Astrocyte (in vitro differentiated cells and primary cell): ENCODE results near the gene STC2. TPM values are rescaled to one million over a fixed set of nuclear protein-coding genes. Genes with fewer than 3 reads are reported as not detected.

Experiments used
- DNase-seq: peaks from one replicate; pipeline ENCODE4 v3.0.0-alpha.2; 2010; ENCODE audit warnings: low read depth
- FAIRE-seq: peaks from 2 replicates; lab custom pipeline; 2011; peaks lifted over from hg19 to GRCh38; lab: Jason Lieb, UNC
- H2AFZ ChIP-seq: 2 replicates; pipeline ENCODE4 v1.6.0; 2012; ENCODE audit warnings: low read depth, low read length, inconsistent platforms
- H3K27ac ChIP-seq: 2 replicates; pipeline ENCODE4 v1.5.1; 2011; ENCODE audit warnings: low read depth, low read length, inconsistent platforms
- H3K27me3 ChIP-seq: 2 replicates; pipeline ENCODE4 v1.6.0; 2011; ENCODE audit warnings: low read length, inconsistent platforms; ENCODE audit not compliant: insufficient read depth
- H3K36me3 ChIP-seq: 2 replicates; pipeline ENCODE4 v1.5.1; 2011; ENCODE audit warnings: low read length, inconsistent platforms; ENCODE audit not compliant: insufficient read depth
- H3K4me1 ChIP-seq: 2 replicates; pipeline ENCODE4 v1.5.1; 2011; ENCODE audit warnings: low read length, inconsistent platforms; ENCODE audit not compliant: insufficient read depth
- H3K4me2 ChIP-seq: 2 replicates; pipeline ENCODE4 v1.6.0; 2012; ENCODE audit warnings: low read length, inconsistent platforms
- H3K4me3 ChIP-seq: 2 replicates; pipeline ENCODE4 v1.5.1; 2011; ENCODE audit warnings: low read depth, mild to moderate bottlenecking, low read length, inconsistent platforms; ENCODE audit not compliant: insufficient read depth
- H3K79me2 ChIP-seq: 2 replicates; pipeline ENCODE4 v1.6.0; 2012; ENCODE audit warnings: mild to moderate bottlenecking, low read length, inconsistent platforms; ENCODE audit not compliant: insufficient read depth
- H3K9ac ChIP-seq: 2 replicates; pipeline ENCODE4 v1.6.0; 2012; ENCODE audit warnings: mild to moderate bottlenecking, low read length, inconsistent platforms
- H3K9me3 ChIP-seq: 2 replicates; pipeline ENCODE4 v1.5.1; 2012; ENCODE audit warnings: low read depth, mild to moderate bottlenecking, low read length, inconsistent platforms; ENCODE audit not compliant: insufficient read depth
- H4K20me1 ChIP-seq: 2 replicates; pipeline ENCODE4 v1.6.0; 2012; ENCODE audit warnings: low read length, inconsistent platforms; ENCODE audit not compliant: insufficient read depth
- H3K27ac Mint-ChIP-seq: one replicate; pipeline ENCODE4 v1.8.0; 2021; ENCODE audit warnings: mild to moderate bottlenecking, mixed read lengths; ENCODE audit not compliant: unreplicated experiment
- H3K27me3 Mint-ChIP-seq: one replicate; pipeline ENCODE4 v1.8.0; 2021; ENCODE audit warnings: low read depth, mixed read lengths; ENCODE audit not compliant: unreplicated experiment
- H3K36me3 Mint-ChIP-seq: one replicate; pipeline ENCODE4 v1.8.0; 2021; ENCODE audit warnings: low read depth, mixed read lengths; ENCODE audit not compliant: unreplicated experiment
- H3K4me1 Mint-ChIP-seq: one replicate; pipeline ENCODE4 v1.8.0; 2021; ENCODE audit warnings: low read depth, mixed read lengths; ENCODE audit not compliant: unreplicated experiment
- H3K4me3 Mint-ChIP-seq: one replicate; pipeline ENCODE4 v1.8.0; 2021; ENCODE audit warnings: mild to moderate bottlenecking, moderate library complexity, mixed read lengths; ENCODE audit not compliant: unreplicated experiment
- H3K9me3 Mint-ChIP-seq: one replicate; pipeline ENCODE4 v1.8.0; 2021; ENCODE audit warnings: mild to moderate bottlenecking, mixed read lengths; ENCODE audit not compliant: unreplicated experiment
- CTCF ChIP-seq: IDR thresholded peaks from 2 replicates; pipeline ENCODE4 v1.5.1; 2011; ENCODE audit warnings: low read depth, mild to moderate bottlenecking, inconsistent platforms, low read length, moderate library complexity; ENCODE audit not compliant: insufficient read depth
- EZH2 ChIP-seq: IDR thresholded peaks from 2 replicates; pipeline ENCODE4 v1.6.1; 2012; ENCODE audit warnings: mild to moderate bottlenecking, low read length, inconsistent platforms; ENCODE audit not compliant: insufficient read depth
- total RNA-seq: library from RNA; stranded (reverse); gene quantifications from 2 replicates; pipeline ENCODE4 v1.2.1, GENCODE V29; 2021

STC2 gene
- total RNA-seq, 1 donor from 2014 or later: 206 TPM

GRCh38 chr5:173331287-173331686 is 3.1 kb upstream of the STC2 start:
- Histone ChIP-seq H3K27me3 (no peaks in the 10 kb centered on the region), H4K20me1 (no peaks in the 10 kb centered on the region), H3K4me2 (no peak overlapping the region), H3K4me1 (peaks cover 31% of the 10 kb centered on the region), H3K79me2 (peaks cover 20% of the 10 kb centered on the region), H3K9ac (no peak overlapping the region), H2AFZ (no peak overlapping the region), H3K27ac (no peak overlapping the region), H3K36me3 (no peaks in the 10 kb centered on the region), H3K4me3 (no peak overlapping the region), H3K9me3 (no peaks in the 10 kb centered on the region)
- H3K27me3 Mint-ChIP-seq: peaks cover 3% of the 10 kb centered on the region
- H3K36me3 Mint-ChIP-seq: peaks cover under 1% of the 10 kb centered on the region
- no peak for FAIRE-seq
- no peak overlapping the region for H3K4me3 Mint-ChIP-seq
- H3K27ac Mint-ChIP-seq: peak overlapping the region; percentile 84
- peaks cover 7% of the 10 kb centered on the region for H3K4me1 Mint-ChIP-seq
- no peak for DNase-seq
- no peaks in the 10 kb centered on the region for H3K9me3 Mint-ChIP-seq
- TF ChIP-seq EZH2: no peak
- no peak for TF ChIP-seq CTCF

- TF ChIP-seq EZH2 (no peak), CTCF (no peak)
These were observed 2.4 kb upstream of the STC2 start for GRCh38 chr5:173330338-173331206.

More at GRCh38 chr5:173330338-173331206, 2.4 kb upstream of the STC2 start:
- H3K4me1 Mint-ChIP-seq: peaks cover 11% of the 10 kb centered on the region
- peaks cover 27% of the 10 kb centered on the region for H3K79me2 ChIP-seq
- peak overlapping the region; percentile 43 for H3K9ac ChIP-seq
- peak overlapping the region; percentile 97 for H3K4me2 ChIP-seq
- no peaks in the 10 kb centered on the region for H3K9me3 Mint-ChIP-seq
- no peaks in the 10 kb centered on the region for H3K27me3 ChIP-seq
- peak overlapping the region; percentile 38 for H3K4me3 ChIP-seq
- H3K27ac Mint-ChIP-seq: peak overlapping the region; percentile 91
- peaks cover 4% of the 10 kb centered on the region for H4K20me1 ChIP-seq
- H3K4me3 Mint-ChIP-seq: peak overlapping the region; percentile 80
- H3K27ac ChIP-seq: no peak overlapping the region
- H3K36me3 ChIP-seq: no peaks in the 10 kb centered on the region
- H3K9me3 ChIP-seq: no peaks in the 10 kb centered on the region
- no peak overlapping the region for H2AFZ ChIP-seq
- H3K36me3 Mint-ChIP-seq: peaks cover 7% of the 10 kb centered on the region
- H3K4me1 ChIP-seq: peaks cover 34% of the 10 kb centered on the region
- no peak for FAIRE-seq
- DNase-seq: no peak
- peaks cover 2% of the 10 kb centered on the region for H3K27me3 Mint-ChIP-seq
